GM18907 (cell line): ENCODE measurements around the gene SLC35A2.
"Not testable (repeated sequence)": the region's sequence is repeated elsewhere in the genome, so short reads cannot be mapped to it uniquely, and the experiment has no call there.

Source experiments
- ATAC-seq: cut with Tn5 transposase; IDR thresholded peaks from one replicate; pipeline ENCODE4 v1.9.1; 2021; ENCODE audit warnings: mild to moderate bottlenecking, moderate library complexity; ENCODE audit not compliant: unreplicated experiment

The SLC35A2 gene

DNA sequence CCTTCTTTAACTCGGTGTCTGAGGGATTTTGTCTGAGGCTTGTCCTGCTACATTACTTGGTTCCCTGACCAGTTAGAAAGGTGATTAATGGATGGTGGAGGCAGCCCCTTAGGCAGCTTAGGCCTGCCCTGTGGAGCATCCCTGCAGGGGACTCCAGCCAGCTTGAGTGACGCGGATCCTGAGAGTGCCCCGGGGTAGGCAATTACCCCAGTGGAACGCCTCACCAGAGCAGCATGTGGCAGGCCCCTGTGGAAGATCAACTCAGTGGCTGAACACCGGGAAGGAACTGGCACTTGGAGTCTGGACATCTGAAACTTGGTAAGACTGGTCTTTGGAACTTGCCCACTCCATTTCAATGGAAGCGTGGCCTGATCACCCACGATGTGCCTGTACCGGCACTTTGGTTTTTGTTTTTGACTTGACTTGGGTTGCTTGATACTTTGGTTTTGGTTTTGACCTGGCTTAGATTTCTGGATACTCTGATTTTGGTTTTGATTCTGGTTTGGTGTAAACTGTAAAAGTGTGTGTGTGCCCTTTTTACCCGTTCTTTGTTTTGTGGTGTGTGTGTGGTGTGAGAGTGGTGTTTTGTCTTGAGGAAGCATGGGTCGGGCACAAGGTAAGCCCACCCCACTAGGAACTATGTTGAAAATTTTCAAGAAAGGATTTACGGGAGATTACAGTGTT is 57.2 kb downstream of the SLC35A2 start:
- ATAC-seq, result not testable (repeated sequence)

DNA sequence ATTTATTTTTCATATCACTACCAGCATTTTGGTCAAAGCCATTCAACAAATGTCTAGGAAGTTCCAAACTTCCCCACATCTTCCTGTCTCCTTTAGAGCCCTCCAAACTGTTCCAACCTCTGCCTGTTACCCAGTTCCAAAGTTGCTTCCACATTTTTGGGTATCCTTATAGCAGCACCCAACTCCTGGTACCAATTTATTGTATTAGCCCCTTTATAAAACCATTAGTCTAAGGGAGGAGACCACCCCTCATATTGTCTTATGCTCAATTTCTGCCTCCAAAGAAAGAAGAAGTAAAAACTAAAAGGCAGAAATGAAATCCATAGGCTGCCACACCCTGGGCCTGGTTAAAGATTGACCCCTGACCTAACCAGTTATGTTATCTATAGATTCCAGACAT is 58.0 kb downstream of the SLC35A2 start:
- not testable (repeated sequence) for ATAC-seq
